Calu3 (cell line): ENCODE measurements around the gene HOXB2. TPM values are rescaled to one million over a fixed set of nuclear protein-coding genes. Genes with fewer than 3 reads are reported as not detected.

Experiments used
- BruUV-seq: library from RNA; stranded (reverse); fragments of 400-500 nt; replicated peaks from 2 replicates; lab custom pipeline; 2021; lab: Mats Ljungman, UMichigan
- CTCF ChIA-PET: fragments of 300-600 bp; sonication (Branson Sonifier 250); formaldehyde crosslinking; loops from one replicate; lab custom pipeline; 2022; ENCODE audit warnings: antibody characterized with exemption; lab: Charles Lee
- DNase-seq: peaks from one replicate; pipeline ENCODE4 v3.0.0; 2022
- H3K27ac Mint-ChIP-seq: one replicate; pipeline ENCODE4 v1.8.0; 2022; ENCODE audit warnings: mixed read lengths; ENCODE audit not compliant: unreplicated experiment
- H3K27me3 Mint-ChIP-seq: one replicate; pipeline ENCODE4 v1.8.0; 2022; ENCODE audit warnings: mixed read lengths; ENCODE audit not compliant: unreplicated experiment
- H3K36me3 Mint-ChIP-seq: one replicate; pipeline ENCODE4 v1.8.0; 2022; ENCODE audit warnings: mild to moderate bottlenecking, moderate library complexity, mixed read lengths; ENCODE audit not compliant: insufficient read depth, unreplicated experiment
- H3K4me1 Mint-ChIP-seq: one replicate; pipeline ENCODE4 v1.8.0; 2022; ENCODE audit warnings: mild to moderate bottlenecking, low read depth, mixed read lengths; ENCODE audit not compliant: unreplicated experiment
- H3K4me3 Mint-ChIP-seq: one replicate; pipeline ENCODE4 v1.8.0; 2022; ENCODE audit warnings: mild to moderate bottlenecking, low read depth, moderate library complexity, mixed read lengths; ENCODE audit not compliant: unreplicated experiment
- H3K9me3 Mint-ChIP-seq: one replicate; pipeline ENCODE4 v1.8.0; 2022; ENCODE audit warnings: low read depth, mixed read lengths; ENCODE audit not compliant: unreplicated experiment
- CTCF ChIP-seq: fragments of 200-600 bp; IDR thresholded peaks from one replicate; pipeline ENCODE4 v1.8.0; 2022; ENCODE audit warnings: antibody characterized with exemption; ENCODE audit not compliant: unreplicated experiment
- intact Hi-C: fragments of 100-400 bp; cut with micrococcal nuclease; formaldehyde crosslinking; loops from one replicate; pipeline ENCODE4 v1.10.0; 2022; ENCODE audit not compliant: unreplicated experiment
- total RNA-seq: library from RNA; stranded (reverse); gene quantifications from 2 replicates; pipeline ENCODE4 v1.2.3, GENCODE V29; 2022

HOXB2 gene
- total RNA-seq, 1 experiment from 2014 or later: 24.5 TPM

GRCh38 chr17:48520631-48521079, 24.3 kb downstream of the HOXB2 start:
- H3K4me1 Mint-ChIP-seq: peaks cover 16% of the 10 kb centered on the region
- no peak for DNase-seq
- CTCF ChIA-PET: interaction anchor here (0.6 to 1.2 kb wide), 3 partner anchors 12 to 350 kb away, joined by 3 to 4 read pairs (median 3); no protein-coding TSS in a partner anchor
- H3K4me3 Mint-ChIP-seq: no peak overlapping the region
- H3K27ac Mint-ChIP-seq: no peak overlapping the region
- no peaks in the 10 kb centered on the region for H3K9me3 Mint-ChIP-seq
- no TSS peak for BruUV-seq
- no peak for TF ChIP-seq CTCF
- H3K36me3 Mint-ChIP-seq: peaks cover 6% of the 10 kb centered on the region
- intact Hi-C loops: no loop called here
- H3K27me3 Mint-ChIP-seq: peaks cover 66% of the 10 kb centered on the region

DNA sequence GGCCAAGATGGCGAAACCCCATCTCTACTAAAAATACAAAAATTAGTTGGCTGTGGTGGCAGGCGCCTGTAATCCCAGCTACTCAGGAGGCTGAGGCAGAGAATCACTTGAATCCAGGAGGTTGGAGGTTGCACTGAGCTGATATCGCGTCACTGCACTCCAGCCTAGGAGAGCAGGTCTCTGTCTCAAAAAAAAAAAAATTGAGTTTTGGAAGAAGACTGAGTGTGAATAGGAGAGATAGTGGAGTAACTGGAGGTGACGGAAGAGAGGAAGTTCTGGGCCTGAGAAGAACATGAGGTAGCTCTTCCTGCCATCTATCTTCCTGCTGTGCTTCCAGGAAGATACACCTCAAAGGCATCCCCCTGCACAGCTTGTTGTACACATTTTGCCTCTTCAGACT, 25.5 kb downstream of the HOXB2 start:
- peaks cover 16% of the 10 kb centered on the region for H3K4me1 Mint-ChIP-seq
- intact Hi-C loops: no loop called here
- no peak overlapping the region for H3K27ac Mint-ChIP-seq
- no peak for DNase-seq
- H3K27me3 Mint-ChIP-seq: peaks cover 66% of the 10 kb centered on the region
- CTCF ChIA-PET: interaction anchor here (0.6 to 1.5 kb wide), 4 partner anchors 12 to 451 kb away, joined by 3 to 5 read pairs (median 4); no protein-coding TSS in a partner anchor
- TF ChIP-seq CTCF: no peak
- no peak overlapping the region for H3K4me3 Mint-ChIP-seq
- peaks cover 6% of the 10 kb centered on the region for H3K36me3 Mint-ChIP-seq
- no peaks in the 10 kb centered on the region for H3K9me3 Mint-ChIP-seq
- no TSS peak for BruUV-seq

DNA sequence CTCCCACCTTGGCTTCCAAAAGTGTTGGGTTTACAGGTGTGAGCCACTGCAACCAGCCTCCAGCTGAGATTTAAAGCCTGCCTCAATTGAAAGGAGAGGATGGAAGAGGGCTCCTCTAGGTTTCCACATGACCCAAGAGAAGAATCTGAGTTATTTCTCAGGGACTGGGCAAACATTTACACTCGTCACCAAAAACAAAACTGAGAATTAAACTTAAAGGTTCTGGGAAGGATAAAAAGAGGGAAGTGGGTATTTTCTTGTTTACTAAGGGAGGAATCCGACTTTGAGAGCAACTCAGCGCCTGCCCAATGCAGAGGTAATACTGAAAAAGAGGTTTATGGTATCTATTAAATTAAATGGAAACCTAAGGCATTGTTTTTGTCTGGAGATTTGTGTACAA, 27.4 kb downstream of the HOXB2 start:
- CTCF ChIA-PET: interaction anchor here (2.8 kb wide), 1 partner anchor 12 kb away, joined by 13 read pairs; no protein-coding TSS in a partner anchor
- BruUV-seq: no TSS peak
- no peak for TF ChIP-seq CTCF
- intact Hi-C loops: no loop called here
- Mint-ChIP-seq H3K36me3 (peaks cover 6% of the 10 kb centered on the region), H3K4me3 (no peak overlapping the region), H3K27me3 (peaks cover 76% of the 10 kb centered on the region), H3K4me1 (peaks cover 9% of the 10 kb centered on the region), H3K9me3 (no peaks in the 10 kb centered on the region), H3K27ac (no peak overlapping the region)
- no peak for DNase-seq

- H3K9me3 Mint-ChIP-seq: no peaks in the 10 kb centered on the region
- H3K4me1 Mint-ChIP-seq: no peaks in the 10 kb centered on the region
- H3K4me3 Mint-ChIP-seq: no peak overlapping the region
- peaks cover 89% of the 10 kb centered on the region for H3K27me3 Mint-ChIP-seq
- DNase-seq: no peak
- no peaks in the 10 kb centered on the region for H3K36me3 Mint-ChIP-seq
- BruUV-seq: no TSS peak
- TF ChIP-seq CTCF: no peak
- intact Hi-C loops: no loop called here
- CTCF ChIA-PET: interaction anchor here (0.7 to 2.8 kb wide), 4 partner anchors 9 to 65 kb away, joined by 3 to 13 read pairs (median 5); no protein-coding TSS in a partner anchor
- H3K27ac Mint-ChIP-seq: no peak overlapping the region
Observed at GRCh38 chr17:48515925-48516900, 28.7 kb downstream of the HOXB2 start.
